Aorta (tissue), 5 donors: ENCODE measurements around the gene TMEM225B. TPM values are rescaled to one million over a fixed set of nuclear protein-coding genes. Genes with fewer than 3 reads are reported as not detected.
"Not testable (repeated sequence)": the region's sequence is repeated elsewhere in the genome, so short reads cannot be mapped to it uniquely, and the experiment has no call there.

Source experiments
- ATAC-seq: fragments of 200-7000 bp; cut with Tn5 transposase; one replicate; pipeline ENCODE4 v1.9.1; 2022; ENCODE audit warnings: moderate library complexity; ENCODE audit not compliant: low FRiP score
- DNase-seq, 2 donors: peaks; one replicate each; pipeline ENCODE4 v3.0.0-alpha.2; 2020
- H3K27ac ChIP-seq, 2 donors: one replicate each; pipeline ENCODE4 v1.5.1; 2013; ENCODE audit warnings: low read length in 2 of 2, mild to moderate bottlenecking in 2 of 2, moderate library complexity in 2 of 2, control low read depth in 1 of 2, inconsistent platforms in 1 of 2, low read depth in 1 of 2
- H3K27me3 ChIP-seq, 2 donors: one replicate each; pipeline ENCODE4 v1.6.1; 2013; ENCODE audit warnings: control low read depth in 1 of 2, low read length in 1 of 2, mild to moderate bottlenecking in 1 of 2, moderate library complexity in 1 of 2; ENCODE audit not compliant: insufficient read depth in 2 of 2, control insufficient read depth in 1 of 2
- H3K36me3 ChIP-seq, 2 donors: one replicate each; pipeline ENCODE4 v1.6.1; 2013; ENCODE audit warnings: control low read depth in 1 of 2, low read length in 1 of 2, mild to moderate bottlenecking in 1 of 2; ENCODE audit not compliant: insufficient read depth in 2 of 2, control insufficient read depth in 1 of 2
- H3K4me1 ChIP-seq, 2 donors: one replicate each; pipeline ENCODE4 v1.6.1; 2013; ENCODE audit warnings: low read length in 2 of 2, control low read depth in 1 of 2, mild to moderate bottlenecking in 1 of 2, moderate library complexity in 1 of 2; ENCODE audit not compliant: insufficient read depth in 2 of 2, control insufficient read depth in 1 of 2
- H3K4me3 ChIP-seq, 2 donors: one replicate each; pipeline ENCODE4 v1.5.1; 2013; ENCODE audit warnings: low read length in 2 of 2, control low read depth in 1 of 2, mild to moderate bottlenecking in 1 of 2
- H3K9me3 ChIP-seq: one replicate; pipeline ENCODE4 v1.6.1; 2013; ENCODE audit warnings: mild to moderate bottlenecking, low read length; ENCODE audit not compliant: control insufficient read depth
- WGBS, 2 donors: extraction: QIAGEN DNeasy Blood & Tissue Kit; methylation state at CpG; one replicate each; pipeline ENCODE4 v1.1.7; 2013; 5-methylcytosine and 5-hydroxymethylcytosine counted together
- intact Hi-C, 2 donors: fragments of 100-400 bp; cut with DNase I; formaldehyde crosslinking; loops; one replicate each; pipeline versions ENCODE4 v1.14.2 to v1.15.0; 2022
- long read RNA-seq, 2 donors: library from polyadenylated mRNA; unstranded; transcript quantifications; one replicate each; pipeline ENCODE4 v2.0.0, GENCODE V29; 2020 to 2021
- polyA plus RNA-seq, 2 donors: library from polyadenylated mRNA; stranded (reverse); fragments of 200-250 nt; gene quantifications; one replicate each; pipeline ENCODE4 v1.2.3, GENCODE V29; 2013
- total RNA-seq, 2 donors: library from RNA; stranded (reverse); fragmentation: NEBNext Ultra II Directional; extraction: Animal tissue kit (Norgen Biotek cat#: 25700); gene quantifications; one replicate each; pipeline ENCODE4 v1.2.1, GENCODE V29; 2021
- donor health status: healthy with polysubstance abuse.
- donor health status: Bipolar disorder and iron deficiency.
- donor health status: DM: no; HTN: no; CAD: no.
- donor health status: DM: no; HTN: no; CAD: no.
- donor health status: DM: yes; HTN: yes; CAD: no.

Gene TMEM225B
- 1 to 10 TPM in 1 of 2 donors, under 1 TPM in 1; 0.52 to 1.7 TPM for total RNA-seq
- 1 to 10 TPM in 1 of 2 donors, under 1 TPM in 1; 0.63 to 1.3 TPM for polyA plus RNA-seq
- long read RNA-seq, donor 1, result 0 reads
- long read RNA-seq, donor 2, result 0 reads

- H3K27ac ChIP-seq, result no peak within 1 kb of the TSS
- no peak within 1 kb of the TSS for H3K4me3 ChIP-seq
- H3K4me1 ChIP-seq, result no peaks in the 10 kb centered on the region
- WGBS, 2 donors, result 48 to 54% methylated on average over 34 of the region's 34 CpGs
- intact Hi-C loops, result no loop called here
- H3K9me3 ChIP-seq, result no peaks in the 10 kb centered on the region
- DNase-seq (no peak), ATAC-seq (no peak)
- H3K27me3 ChIP-seq, result no peaks in the 10 kb centered on the region
- no peaks in the 10 kb centered on the region for H3K36me3 ChIP-seq
These were observed at the start of gene TMEM225B for GRCh38 chr7:99597762-99598501. Gene TMEM225B (plus strand): TSS chr7:99598267. CDS start chr7:99604389, 6,122 bp downstream.

- 100% methylated on average over 1 of the region's 2 CpGs for WGBS, 2 donors
- ATAC-seq, H3K4me1 ChIP-seq, H3K27me3 ChIP-seq, H3K27ac ChIP-seq, DNase-seq, H3K36me3 ChIP-seq, H3K9me3 ChIP-seq, H3K4me3 ChIP-seq, intact Hi-C loops: not testable (repeated sequence)
These were observed 48.5 kb upstream of the TMEM225B start for GRCh38 chr7:99549545-99549944.

- H3K36me3 ChIP-seq, result no peaks in the 10 kb centered on the region
- ATAC-seq (peak; percentile 31), DNase-seq (no peak)
- H3K4me3 ChIP-seq, result peak overlapping the region; percentile 82 to 85
- H3K4me1 ChIP-seq, result no peaks in the 10 kb centered on the region
- H3K27ac ChIP-seq, result peak overlapping the region in 1 of 2 donors; percentile 67
- intact Hi-C loops, result loop anchor here (5.0 kb wide), 1 partner anchor 49 kb away; the partner anchor contains the start of genes ZKSCAN5 (in 2 of the 2) and ZNF394 (in 2 of the 2)
- 8% methylated on average over 15 of the region's 15 CpGs for WGBS, 2 donors
- H3K27me3 ChIP-seq, result no peaks in the 10 kb centered on the region
- no peaks in the 10 kb centered on the region for H3K9me3 ChIP-seq
These were observed 46.7 kb upstream of the TMEM225B start for GRCh38 chr7:99551334-99551733.

DNA sequence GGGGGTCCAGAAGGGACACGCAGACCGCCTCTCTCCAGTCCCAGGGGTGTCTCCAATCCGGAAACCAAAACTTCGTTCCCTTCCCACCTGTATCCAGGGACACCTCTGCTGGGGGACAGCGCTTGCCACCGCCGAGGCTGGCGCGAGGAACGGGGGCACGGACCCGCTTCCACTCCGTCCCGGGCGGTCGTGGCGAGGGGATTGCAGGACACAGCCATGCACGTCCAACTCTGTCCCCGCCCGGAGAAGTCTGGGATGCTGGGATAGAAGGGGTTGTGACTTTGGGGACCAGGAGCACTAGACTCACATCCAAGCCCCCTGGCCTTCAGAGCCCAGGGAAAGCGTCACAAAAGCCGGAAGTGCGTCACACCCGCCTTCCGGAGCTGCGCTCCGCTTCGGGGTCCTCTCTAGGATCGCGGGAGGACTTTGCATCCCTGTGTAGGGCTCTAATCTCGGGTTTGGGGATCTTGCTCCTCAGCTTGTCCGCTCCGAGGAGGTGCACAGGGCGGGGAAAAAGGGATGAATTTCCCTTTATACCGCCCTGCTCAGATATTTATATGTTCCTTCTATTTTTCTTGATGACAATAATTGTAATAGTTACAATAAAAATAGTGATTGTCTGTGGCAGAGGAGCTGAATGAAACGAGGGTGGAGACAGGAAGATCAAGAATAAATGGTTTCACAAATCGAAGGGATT is 46.2 kb upstream of the TMEM225B start, which contains the start of gene FAM200A:
TSS of gene FAM200A (minus strand) at position 348 of the 697 bp plus-strand sequence. CDS start 3,707 bp downstream, outside the sequence.
- 0% methylated on average over 37 of the region's 37 CpGs for WGBS, 2 donors
- Histone ChIP-seq H3K27ac (peak within 1 kb of the TSS in 1 of 2 donors; percentile 67), H3K27me3 (no peaks in the 10 kb centered on the region), H3K36me3 (no peaks in the 10 kb centered on the region), H3K4me3 (peak within 1 kb of the TSS; percentile 82 to 85), H3K9me3 (no peaks in the 10 kb centered on the region), H3K4me1 (no peaks in the 10 kb centered on the region)
- ATAC-seq (peak; percentile 97), DNase-seq (peak; percentile 94 to 97)
- intact Hi-C loops, result loop anchor here (5.0 kb wide), 1 partner anchor 50 kb away; the partner anchor contains the start of genes ZKSCAN5 (in 2 of the 2) and ZNF394 (in 2 of the 2)

- no peak for ATAC-seq
- intact Hi-C loops, result loop anchor here (5.0 kb wide), 1 partner anchor 51 kb away; the partner anchor contains the start of genes ZKSCAN5 (in 2 of the 2) and ZNF394 (in 2 of the 2)
These were observed 45.0 kb upstream of the TMEM225B start for GRCh38 chr7:99553039-99553438.

GRCh38 chr7:99554939-99555338 is 43.1 kb upstream of the TMEM225B start:
- Histone ChIP-seq H3K4me1 (peaks cover 0 to 3% of the 10 kb centered on the region in 2 donors), H3K4me3 (no peak overlapping the region), H3K27me3 (no peaks in the 10 kb centered on the region), H3K27ac (no peak overlapping the region), H3K9me3 (no peaks in the 10 kb centered on the region), H3K36me3 (no peaks in the 10 kb centered on the region)
- WGBS, 2 donors, result 70 to 73% methylated on average over 2 of the region's 2 CpGs
- ATAC-seq, result no peak
- DNase-seq, result no peak
- intact Hi-C loops, result loop anchor here (5.0 kb wide), 1 partner anchor 53 kb away; the partner anchor contains the start of genes ZKSCAN5 (in 2 of the 2) and ZNF394 (in 2 of the 2)

More at GRCh38 chr7:99553039-99553438, 45.0 kb upstream of the TMEM225B start:
- Histone ChIP-seq H3K9me3 (no peaks in the 10 kb centered on the region), H3K4me3 (no peak overlapping the region), H3K36me3 (no peaks in the 10 kb centered on the region), H3K4me1 (no peaks in the 10 kb centered on the region), H3K27me3 (no peaks in the 10 kb centered on the region), H3K27ac (no peak overlapping the region)
- WGBS, 2 donors, result 86 to 87% methylated on average over 4 of the region's 4 CpGs
- no peak for DNase-seq

- no peak overlapping the region for H3K27ac ChIP-seq
- peaks cover 3 to 8% of the 10 kb centered on the region in 2 donors for H3K36me3 ChIP-seq
These were observed 40.9 kb upstream of the TMEM225B start for GRCh38 chr7:99557196-99557607.

GRCh38 chr7:99557940-99558305 is 40.1 kb upstream of the TMEM225B start:
- no peak for ATAC-seq
- no peak for DNase-seq
- Histone ChIP-seq H3K4me3 (peak overlapping the region; percentile 22 to 89), H3K27ac (peak overlapping the region; percentile 34 to 60), H3K9me3 (no peaks in the 10 kb centered on the region), H3K27me3 (no peaks in the 10 kb centered on the region), H3K36me3 (peaks cover 3 to 8% of the 10 kb centered on the region in 2 donors), H3K4me1 (peaks cover 0 to 3% of the 10 kb centered on the region in 2 donors)
- 0 to 1% methylated on average over 17 of the region's 17 CpGs for WGBS, 2 donors
- intact Hi-C loops, result no loop called here

More at GRCh38 chr7:99557196-99557607, 40.9 kb upstream of the TMEM225B start:
- Histone ChIP-seq H3K4me1 (peaks cover 0 to 3% of the 10 kb centered on the region in 2 donors), H3K27me3 (no peaks in the 10 kb centered on the region), H3K4me3 (peak overlapping the region in 1 of 2 donors; percentile 89), H3K9me3 (no peaks in the 10 kb centered on the region)
- intact Hi-C loops, result no loop called here
- DNase-seq (no peak), ATAC-seq (no peak)
- 79 to 83% methylated on average over 4 of the region's 4 CpGs for WGBS, 2 donors
